Erythroblast (primary cell): ENCODE results near the gene TFDP1.

Experiments
- GATA1 ChIP-seq: IDR thresholded peaks from 2 replicates; pipeline ENCODE4 v1.6.1; 2011; ENCODE audit warnings: low read depth, mild to moderate bottlenecking, control low read depth, low read length, moderate library complexity
- POLR2A ChIP-seq: IDR thresholded peaks from 2 replicates; pipeline ENCODE4 v1.6.1; 2011; ENCODE audit warnings: mild to moderate bottlenecking, low read length

DNA sequence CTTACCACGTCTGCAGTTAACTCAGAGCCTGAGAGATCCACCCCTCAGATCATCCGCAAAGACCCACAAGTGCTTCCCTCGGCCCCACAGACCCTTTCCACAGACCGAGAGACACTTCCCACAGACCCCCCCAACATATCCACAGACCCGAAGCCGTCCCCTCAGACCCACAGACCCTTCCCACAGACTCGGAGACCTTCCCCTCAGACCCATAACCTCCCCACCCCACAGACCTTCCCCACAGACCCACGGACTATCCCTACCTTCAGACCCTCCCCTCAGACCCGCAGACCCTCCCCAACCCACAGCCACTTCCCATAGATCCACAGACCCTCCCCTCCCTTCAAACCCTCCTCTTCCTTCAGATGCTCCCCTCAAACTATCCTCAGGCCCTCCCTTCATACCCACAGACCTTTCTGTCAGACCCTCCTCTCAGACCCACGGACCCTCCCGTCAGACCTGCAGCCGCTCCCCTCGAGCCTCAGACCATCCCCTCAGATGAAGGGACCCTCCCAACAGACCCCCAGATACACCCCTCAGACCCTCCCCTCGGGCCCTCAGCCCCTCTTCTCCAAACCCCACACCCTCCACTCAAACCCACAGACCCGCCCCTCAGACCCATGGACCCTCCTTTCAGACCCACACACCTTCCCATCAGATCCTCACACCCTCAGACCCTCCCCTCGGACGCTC lies 20.1 kb upstream of the TFDP1 start:
- TF ChIP-seq POLR2A (no peak), GATA1 (no peak)
